Keratinocyte (primary cell): Measurements from ENCODE around the gene IRF1. TPM values are rescaled to one million over a fixed set of nuclear protein-coding genes. Genes with fewer than 3 reads are reported as not detected.
A peak's percentile ranks its signal among the peaks of the same experiment; 100 is the strongest.

ENCODE experiments used
- DNase-seq: peaks from one replicate; pipeline ENCODE4 v3.0.0-alpha.2; 2011; ENCODE audit warnings: low read depth, missing footprints, low spot score
- FAIRE-seq: peaks from 2 replicates; lab custom pipeline; 2011; peaks lifted over from hg19 to GRCh38; lab: Jason Lieb, UNC
- H2AFZ ChIP-seq: 2 replicates; pipeline ENCODE4 v1.6.0; 2012; ENCODE audit warnings: low read length, control low read depth, inconsistent platforms; ENCODE audit not compliant: control insufficient read depth
- H3K27ac ChIP-seq: 2 replicates; pipeline ENCODE4 v1.5.1; 2011; ENCODE audit warnings: low read length; ENCODE audit not compliant: control insufficient read depth, insufficient read depth
- H3K27me3 ChIP-seq: 3 replicates; pipeline ENCODE4 v1.6.0; 2011; ENCODE audit warnings: low read length; ENCODE audit not compliant: control insufficient read depth, insufficient read depth; ENCODE audit errors: extremely low read depth
- H3K36me3 ChIP-seq, 2 experiments: 2 replicates in 1 of 2; 3 replicates in 1 of 2; pipeline ENCODE4 v1.5.1; 2011; ENCODE audit warnings: low read length in 2 of 2, mild to moderate bottlenecking in 1 of 2; ENCODE audit not compliant: control insufficient read depth in 2 of 2, insufficient read depth in 2 of 2; ENCODE audit errors: extremely low read depth in 1 of 2
- H3K4me1 ChIP-seq: 3 replicates; pipeline ENCODE4 v1.5.1; 2011; ENCODE audit warnings: low read length; ENCODE audit not compliant: control insufficient read depth, insufficient read depth; ENCODE audit errors: extremely low read depth
- H3K4me2 ChIP-seq: 3 replicates; pipeline ENCODE4 v1.6.0; 2011; ENCODE audit warnings: low read depth, low read length; ENCODE audit not compliant: control insufficient read depth, insufficient read depth; ENCODE audit errors: extremely low read depth
- H3K4me3 ChIP-seq, 3 experiments: fragments of 200-600 bp in 1 of 3; sonication (generic) in 1 of 3; 2 replicates in 2 of 3; 3 replicates in 1 of 3; pipeline ENCODE4 v1.5.1; 2011 to 2016; ENCODE audit warnings: low read length in 3 of 3, mild to moderate bottlenecking in 3 of 3, control low read depth in 2 of 3, inconsistent platforms in 1 of 3, low read depth in 1 of 3, mixed read lengths in 1 of 3, mixed run types in 1 of 3, moderate library complexity in 1 of 3; ENCODE audit not compliant: control insufficient read depth in 2 of 3, insufficient read depth in 2 of 3; ENCODE audit errors: extremely low read depth in 1 of 3
- H3K79me2 ChIP-seq: 2 replicates; pipeline ENCODE4 v1.6.0; 2012; ENCODE audit warnings: low read length; ENCODE audit not compliant: control insufficient read depth, insufficient read depth
- H3K9ac ChIP-seq: 3 replicates; pipeline ENCODE4 v1.6.0; 2011; ENCODE audit warnings: low read length; ENCODE audit not compliant: control insufficient read depth, insufficient read depth; ENCODE audit errors: extremely low read depth
- H3K9me1 ChIP-seq: 3 replicates; pipeline ENCODE4 v1.6.0; 2011; ENCODE audit warnings: low read length; ENCODE audit not compliant: control insufficient read depth, insufficient read depth; ENCODE audit errors: extremely low read depth
- H3K9me3 ChIP-seq: 2 replicates; pipeline ENCODE4 v1.5.1; 2012; ENCODE audit warnings: low read depth, low read length; ENCODE audit not compliant: control insufficient read depth
- H4K20me1 ChIP-seq: 3 replicates; pipeline ENCODE4 v1.6.0; 2011; ENCODE audit warnings: low read length; ENCODE audit not compliant: control insufficient read depth, insufficient read depth; ENCODE audit errors: extremely low read depth
- EZH2 ChIP-seq: IDR thresholded peaks from one replicate; pipeline ENCODE4 v1.6.1; 2012; ENCODE audit warnings: inconsistent platforms, mild to moderate bottlenecking, low read length, moderate library complexity
- dilution Hi-C: fragments of 300-500 bp; cut with MboI; formaldehyde crosslinking; loops from one replicate; pipeline ENCODE4 v1.7.0; 2020; ENCODE audit warnings: low sequenced_read_pairs; ENCODE audit not compliant: extremely low pct_ligation_motif_present
- polyA plus RNA-seq, 5 experiments: library from polyadenylated mRNA; depleted of rRNA in 3 of 5; stranded (reverse) in 3 of 5; stranded (forward) in 1 of 5; unstranded in 1 of 5; fragments of >200 nt; gene quantifications; 1 replicate in 1 of 5; 2 replicates in 3 of 5; 3 replicates in 1 of 5; pipeline versions ENCODE4 v1.2.1 to v1.2.3, GENCODE V29; 2011 to 2012; ENCODE audit warnings: missing spikeins in 2 of 5, low read depth in 1 of 5, low replicate concordance in 1 of 5
- TF ChIP-seq, protein P1 (sequence below), 3 experiments: IDR thresholded peaks in 1 of 3; conservative IDR thresholded peaks in 1 of 3; optimal IDR thresholded peaks in 1 of 3; 2 replicates in 2 of 3; 3 replicates in 1 of 3; pipeline versions ENCODE3 to v1.5.1; 2011; ENCODE audit warnings: low read length in 3 of 3, mild to moderate bottlenecking in 3 of 3, moderate library complexity in 2 of 3, control low read depth in 1 of 3, inconsistent platforms in 1 of 3; ENCODE audit not compliant: insufficient read depth in 2 of 3; ENCODE audit errors: extremely low read depth in 1 of 3

Gene IRF1
- polyA plus RNA-seq, 1 donor (not counting 4 experiments of a cell fraction or from before 2014, with no cell fraction given), result 6.2 TPM

DNA sequence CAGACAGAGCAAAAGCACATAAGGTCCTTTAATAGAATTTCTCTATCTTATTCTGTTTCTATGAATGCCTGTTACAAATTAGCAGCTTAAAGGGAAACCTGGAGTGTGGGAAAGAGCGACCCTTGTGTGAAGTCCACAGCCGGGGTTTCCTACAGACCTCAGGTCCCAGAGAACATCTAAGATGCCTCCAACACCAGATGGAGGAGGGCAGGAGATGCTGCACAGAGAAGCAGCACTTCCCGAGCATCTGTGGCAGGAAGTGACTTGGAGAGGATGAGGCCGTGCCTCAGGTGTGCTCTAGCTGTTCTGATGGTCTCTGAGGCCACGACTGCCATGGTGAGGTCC, 26.8 kb downstream of the IRF1 start:
- no peaks in the 10 kb centered on the region for H3K27me3 ChIP-seq
- peak overlapping the region; percentile 68 for H3K27ac ChIP-seq
- H3K9me1 ChIP-seq, result no peaks in the 10 kb centered on the region
- peaks cover 54% of the 10 kb centered on the region for H3K4me1 ChIP-seq
- no peaks in the 10 kb centered on the region for H3K79me2 ChIP-seq
- peak overlapping the region in 1 of 3 experiments; percentile 48 for H3K4me3 ChIP-seq
- peak overlapping the region; percentile 54 for H3K9ac ChIP-seq
- H3K9me3 ChIP-seq, result no peaks in the 10 kb centered on the region
- H3K36me3 ChIP-seq, result no peaks in the 10 kb centered on the region
- peak overlapping the region; percentile 69 for H2AFZ ChIP-seq
- H4K20me1 ChIP-seq, result no peaks in the 10 kb centered on the region
- TF ChIP-seq, protein P1, sequence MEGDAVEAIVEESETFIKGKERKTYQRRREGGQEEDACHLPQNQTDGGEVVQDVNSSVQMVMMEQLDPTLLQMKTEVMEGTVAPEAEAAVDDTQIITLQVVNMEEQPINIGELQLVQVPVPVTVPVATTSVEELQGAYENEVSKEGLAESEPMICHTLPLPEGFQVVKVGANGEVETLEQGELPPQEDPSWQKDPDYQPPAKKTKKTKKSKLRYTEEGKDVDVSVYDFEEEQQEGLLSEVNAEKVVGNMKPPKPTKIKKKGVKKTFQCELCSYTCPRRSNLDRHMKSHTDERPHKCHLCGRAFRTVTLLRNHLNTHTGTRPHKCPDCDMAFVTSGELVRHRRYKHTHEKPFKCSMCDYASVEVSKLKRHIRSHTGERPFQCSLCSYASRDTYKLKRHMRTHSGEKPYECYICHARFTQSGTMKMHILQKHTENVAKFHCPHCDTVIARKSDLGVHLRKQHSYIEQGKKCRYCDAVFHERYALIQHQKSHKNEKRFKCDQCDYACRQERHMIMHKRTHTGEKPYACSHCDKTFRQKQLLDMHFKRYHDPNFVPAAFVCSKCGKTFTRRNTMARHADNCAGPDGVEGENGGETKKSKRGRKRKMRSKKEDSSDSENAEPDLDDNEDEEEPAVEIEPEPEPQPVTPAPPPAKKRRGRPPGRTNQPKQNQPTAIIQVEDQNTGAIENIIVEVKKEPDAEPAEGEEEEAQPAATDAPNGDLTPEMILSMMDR (optimal IDR thresholded peaks at IDR 0.05 in 1 of 3, IDR thresholded peaks at IDR 0.05 in 1 of 3, conservative IDR thresholded peaks at IDR 0.05 in 1 of 3; ENCODE audit: extremely low read depth in 1 of 3, insufficient read depth in 2 of 3, low read length in 3 of 3), result no peak
- no peak for TF ChIP-seq EZH2
- DNase-seq (no peak), FAIRE-seq (no peak)
- dilution Hi-C loops, result no loop called here
- H3K4me2 ChIP-seq, result peak overlapping the region; percentile 86

DNA sequence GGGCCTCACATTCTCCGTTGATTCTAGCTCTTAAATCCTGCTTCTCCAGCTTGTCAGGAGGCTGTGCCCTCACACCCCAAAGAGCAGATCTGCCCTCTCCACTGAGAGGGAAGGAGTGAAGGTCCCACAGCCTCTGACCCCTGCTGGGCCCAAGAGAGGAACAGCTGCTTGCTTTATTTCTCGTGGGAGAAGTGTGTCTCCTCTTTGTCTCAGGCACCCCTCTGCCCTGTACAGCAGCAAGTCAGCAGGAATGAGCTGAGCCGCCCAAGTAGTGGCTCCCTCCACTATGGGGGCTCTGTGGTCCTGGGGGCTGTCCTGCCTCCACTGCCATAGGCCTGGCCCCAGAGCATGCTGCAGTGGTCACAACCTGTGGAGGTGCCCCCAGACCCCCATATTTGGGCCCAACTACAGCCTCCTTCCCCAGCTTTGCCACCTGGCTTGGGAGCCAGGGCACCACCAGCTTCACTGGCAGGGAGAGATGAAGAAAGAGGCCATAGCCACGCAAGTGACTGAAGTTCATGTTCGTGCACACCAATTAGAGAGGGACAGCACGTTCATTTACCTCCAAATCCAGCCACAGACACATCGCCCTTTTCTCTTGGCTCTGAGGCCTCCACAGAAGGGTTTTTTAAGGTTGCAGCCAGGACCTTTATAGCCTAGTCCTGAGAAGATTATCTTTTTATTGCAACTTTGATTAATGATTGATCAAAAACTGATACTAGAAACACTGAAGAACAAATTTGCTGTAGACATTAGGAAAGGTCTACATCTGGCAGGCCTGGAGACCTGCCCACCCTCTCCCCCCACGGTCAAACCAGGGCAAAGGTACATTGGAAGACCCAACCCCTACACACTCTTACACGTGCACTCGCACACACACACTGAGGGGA, 27.5 kb downstream of the IRF1 start:
- Histone ChIP-seq H3K36me3 (no peaks in the 10 kb centered on the region), H3K4me2 (no peak overlapping the region), H3K9me3 (no peaks in the 10 kb centered on the region), H3K27me3 (no peaks in the 10 kb centered on the region), H3K4me3 (no peak overlapping the region), H3K27ac (no peak overlapping the region), H2AFZ (no peak overlapping the region), H3K4me1 (peaks cover 57% of the 10 kb centered on the region), H3K9me1 (no peaks in the 10 kb centered on the region), H3K79me2 (no peaks in the 10 kb centered on the region), H4K20me1 (no peaks in the 10 kb centered on the region), H3K9ac (no peak overlapping the region)
- dilution Hi-C loops, result no loop called here
- DNase-seq (no peak), FAIRE-seq (no peak)
- TF ChIP-seq, protein P1 (optimal IDR thresholded peaks at IDR 0.05 in 1 of 3, IDR thresholded peaks at IDR 0.05 in 1 of 3, conservative IDR thresholded peaks at IDR 0.05 in 1 of 3; ENCODE audit: extremely low read depth in 1 of 3, insufficient read depth in 2 of 3, low read length in 3 of 3), result no peak
- TF ChIP-seq EZH2, result no peak
